Stomach (tissue), 9 donors: Measurements from ENCODE around the gene FOXA2. TPM values are rescaled to one million over a fixed set of nuclear protein-coding genes. Genes with fewer than 3 reads are reported as not detected.
"Not testable (repeated sequence)": the region's sequence is repeated elsewhere in the genome, so short reads cannot be mapped to it uniquely, and the experiment has no call there.

ENCODE experiments used
- DNase-seq, 2 donors: peaks; one replicate each; pipeline versions ENCODE4 v3.0.0 to v3.0.0-alpha.2; 2013 to 2019
- H3K27ac ChIP-seq, 5 donors: fragments of 200-600 bp in 4 of 5; sonication (generic) in 4 of 5; one replicate each; pipeline ENCODE4 v1.5.1; 2013 to 2019; ENCODE audit warnings: mild to moderate bottlenecking in 1 of 5, moderate library complexity in 1 of 5
- H3K27me3 ChIP-seq, 3 donors: fragments of 200-600 bp; sonication (generic); one replicate each; pipeline ENCODE4 v1.5.1; 2017 to 2019; ENCODE audit warnings: mixed run types in 1 of 3
- H3K36me3 ChIP-seq, 4 donors: fragments of 200-600 bp; sonication (generic); 1 replicate in 3 of 4; 2 replicates in 1 of 4; pipeline ENCODE4 v1.5.1; 2016 to 2019
- H3K4me1 ChIP-seq, 4 donors: fragments of 200-600 bp; sonication (generic); one replicate each; pipeline ENCODE4 v1.5.1; 2016 to 2019
- H3K4me3 ChIP-seq, 4 donors: fragments of 200-600 bp; sonication (generic) in 3 of 4; one replicate each; pipeline ENCODE4 v1.5.1; 2016 to 2019; ENCODE audit warnings: mild to moderate bottlenecking in 1 of 4
- H3K9me3 ChIP-seq, 4 donors: fragments of 200-600 bp; sonication (generic); one replicate each; pipeline ENCODE4 v1.5.1; 2016 to 2019
- EP300 ChIP-seq: sonication (generic); formaldehyde crosslinking; IDR thresholded peaks from one replicate; pipeline ENCODE4 v1.6.1; 2017; ENCODE audit warnings: antibody characterized with exemption
- POLR2A ChIP-seq, 4 donors: fragments of 450-650 bp; IDR thresholded peaks; one replicate each; pipeline ENCODE4 v1.6.1; 2016; ENCODE audit warnings: antibody characterized with exemption in 4 of 4, control low read depth in 2 of 4, mild to moderate bottlenecking in 1 of 4, moderate library complexity in 1 of 4
- POLR2AphosphoS5 ChIP-seq, 3 donors: sonication (generic); formaldehyde crosslinking; IDR thresholded peaks; one replicate each; pipeline ENCODE4 v1.6.1; 2016; ENCODE audit warnings: antibody characterized with exemption in 3 of 3
- WGBS, 5 donors: extraction: QIAGEN DNeasy Blood & Tissue Kit in 3 of 5; methylation state at CpG; one replicate each; pipeline versions ENCODE4 v1.1.5 to v1.1.7; 2013 to 2018; 5-methylcytosine and 5-hydroxymethylcytosine counted together
- intact Hi-C: fragments of 100-400 bp; cut with DNase I; formaldehyde crosslinking; loops from one replicate; pipeline ENCODE4 v1.15.1; 2023; ENCODE audit warnings: low total_unique reads
- polyA plus RNA-seq, 3 donors: library from polyadenylated mRNA; stranded (reverse); fragments of 200-250 nt; gene quantifications; one replicate each; pipeline ENCODE4 v1.2.3, GENCODE V29; 2013
- total RNA-seq, 5 donors: library from RNA; depleted of rRNA; stranded (reverse); fragments of >200 nt; gene quantifications; one replicate each; pipeline versions ENCODE4 v1.1.0 to v1.2.3, GENCODE V29; 2014 to 2016
- TF ChIP-seq, protein P1 (sequence below), 7 experiments: fragments of 450-650 bp in 4 of 7; fragments of 200-600 bp in 3 of 7; sonication (generic) in 3 of 7; IDR thresholded peaks; one replicate each; pipeline ENCODE4 v1.5.1; 2016 to 2019; ENCODE audit warnings: antibody characterized with exemption in 7 of 7, control low read depth in 2 of 7, mild to moderate bottlenecking in 1 of 7
- donor health status: healthy with polysubstance abuse.
- donor health status: Bipolar disorder and iron deficiency.
- donor health status: healthy.

The FOXA2 gene
- total and polyA plus RNA-seq, 8 donors: 7.5 to 62.0 (median 20.3) TPM

DNA sequence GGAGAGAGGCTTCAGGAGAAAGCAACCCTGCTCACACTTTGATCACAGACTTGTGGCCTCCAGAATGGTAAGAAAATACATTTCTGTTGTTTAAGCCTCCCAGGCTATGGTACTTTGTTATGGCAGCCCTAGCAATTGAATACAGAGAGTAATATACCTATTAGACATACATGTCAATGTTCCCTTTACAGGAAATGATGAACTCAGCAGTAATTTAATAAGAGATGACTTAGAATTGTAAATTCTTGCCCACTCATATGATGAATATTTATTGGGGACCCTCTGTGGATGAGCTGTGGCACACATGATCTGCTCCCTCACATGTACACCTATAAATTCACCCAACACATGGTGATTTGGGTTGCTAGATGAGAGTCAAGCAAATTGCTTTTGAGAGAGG, 20.4 kb upstream of the FOXA2 start:
- DNase-seq: no peak
- Histone ChIP-seq H3K27ac (no peak overlapping the region), H3K4me3 (no peak overlapping the region), H3K27me3 (no peaks in the 10 kb centered on the region), H3K9me3 (no peaks in the 10 kb centered on the region), H3K36me3 (no peaks in the 10 kb centered on the region), H3K4me1 (no peaks in the 10 kb centered on the region)
- TF ChIP-seq, protein P1, sequence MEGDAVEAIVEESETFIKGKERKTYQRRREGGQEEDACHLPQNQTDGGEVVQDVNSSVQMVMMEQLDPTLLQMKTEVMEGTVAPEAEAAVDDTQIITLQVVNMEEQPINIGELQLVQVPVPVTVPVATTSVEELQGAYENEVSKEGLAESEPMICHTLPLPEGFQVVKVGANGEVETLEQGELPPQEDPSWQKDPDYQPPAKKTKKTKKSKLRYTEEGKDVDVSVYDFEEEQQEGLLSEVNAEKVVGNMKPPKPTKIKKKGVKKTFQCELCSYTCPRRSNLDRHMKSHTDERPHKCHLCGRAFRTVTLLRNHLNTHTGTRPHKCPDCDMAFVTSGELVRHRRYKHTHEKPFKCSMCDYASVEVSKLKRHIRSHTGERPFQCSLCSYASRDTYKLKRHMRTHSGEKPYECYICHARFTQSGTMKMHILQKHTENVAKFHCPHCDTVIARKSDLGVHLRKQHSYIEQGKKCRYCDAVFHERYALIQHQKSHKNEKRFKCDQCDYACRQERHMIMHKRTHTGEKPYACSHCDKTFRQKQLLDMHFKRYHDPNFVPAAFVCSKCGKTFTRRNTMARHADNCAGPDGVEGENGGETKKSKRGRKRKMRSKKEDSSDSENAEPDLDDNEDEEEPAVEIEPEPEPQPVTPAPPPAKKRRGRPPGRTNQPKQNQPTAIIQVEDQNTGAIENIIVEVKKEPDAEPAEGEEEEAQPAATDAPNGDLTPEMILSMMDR (IDR thresholded peaks at IDR 0.05): no peak
- no peak for TF ChIP-seq POLR2AphosphoS5 (IDR thresholded peaks at IDR 0.05)
- no peak for TF ChIP-seq POLR2A (IDR thresholded peaks at IDR 0.05)
- no peak for TF ChIP-seq EP300
- intact Hi-C loops: no loop called here

DNA sequence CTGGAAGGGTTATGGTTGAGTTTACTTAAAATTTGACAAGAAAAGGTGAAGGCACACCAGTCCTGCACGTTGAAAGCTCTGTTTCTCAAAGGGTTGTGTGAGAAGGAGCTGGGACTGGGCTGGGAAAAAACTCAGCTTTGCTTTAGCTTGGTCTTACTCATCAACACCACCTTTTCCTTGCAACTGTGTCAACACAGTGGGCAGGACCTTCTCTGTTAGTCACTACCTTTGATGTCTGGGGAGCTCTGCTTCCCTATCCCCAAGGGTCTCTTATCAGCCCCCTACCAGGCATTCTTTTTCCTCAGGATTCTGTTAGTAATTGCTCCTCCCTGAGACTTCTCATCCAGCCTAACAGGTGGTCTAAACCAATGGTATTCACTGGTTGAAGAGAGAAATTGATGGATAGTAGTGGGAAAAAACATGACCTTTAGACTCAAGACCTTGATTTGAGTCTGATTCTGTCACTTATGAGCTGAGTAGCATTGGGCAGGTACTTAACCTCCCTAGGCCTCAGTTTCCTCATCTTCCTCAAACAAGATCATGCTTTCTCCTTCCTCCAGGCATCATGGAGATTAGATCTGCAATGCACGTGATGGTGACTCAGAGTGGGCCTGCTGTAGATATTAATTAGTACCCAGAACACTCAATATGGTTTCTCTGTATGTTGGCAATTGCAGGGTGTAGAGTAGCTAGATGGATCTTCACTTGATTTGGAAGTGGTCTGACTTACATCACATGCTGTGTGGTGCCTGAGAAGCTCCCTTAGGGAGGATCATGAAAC, 17.2 kb upstream of the FOXA2 start:
- peak overlapping the region in 3 of 5 donors; percentile 24 to 76 (median 69) for H3K27ac ChIP-seq
- H3K36me3 ChIP-seq: no peaks in the 10 kb centered on the region
- WGBS, 5 donors: 48 to 60% (median 54%) methylated on average over 2 of the region's 2 CpGs
- H3K9me3 ChIP-seq: no peaks in the 10 kb centered on the region
- H3K27me3 ChIP-seq: peaks cover 0 to 16% (median 0%) of the 10 kb centered on the region in 3 donors
- H3K4me3 ChIP-seq: no peak overlapping the region
- no peaks in the 10 kb centered on the region for H3K4me1 ChIP-seq
- DNase-seq: peak; percentile 34 to 67
- peak in 1 of 3 donors; percentile 34 for TF ChIP-seq POLR2AphosphoS5 (IDR thresholded peaks at IDR 0.05)
- TF ChIP-seq, protein P1 (IDR thresholded peaks at IDR 0.05): no peak
- intact Hi-C loops: no loop called here

DNA sequence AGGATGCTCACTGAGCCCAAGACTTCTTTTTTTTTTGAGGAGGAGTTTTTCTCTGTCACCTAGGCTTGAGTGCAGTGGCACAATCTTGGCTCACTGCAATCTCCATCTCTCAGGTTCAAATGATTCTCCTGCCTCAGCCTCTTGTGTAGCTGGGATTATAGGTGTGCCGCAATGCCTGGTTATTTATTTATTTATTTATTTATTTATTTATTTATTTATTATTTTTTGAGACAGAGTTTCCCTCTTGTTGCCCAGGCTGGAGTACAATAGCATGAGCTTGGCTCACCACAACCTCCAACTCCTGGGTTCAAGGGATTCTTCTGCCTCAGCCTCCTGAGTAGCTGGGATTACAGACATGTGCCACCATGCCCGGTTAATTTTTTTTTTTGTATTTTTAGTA, 14.9 kb upstream of the FOXA2 start:
- 92 to 100% (median 98%) methylated on average over 2 of the region's 2 CpGs for WGBS, 5 donors
- not testable (repeated sequence) for H3K4me3 ChIP-seq
- intact Hi-C loops: loop anchor here (10.0 kb wide), 2 partner anchors 224 to 254 kb away; no protein-coding TSS in a partner anchor

DNA sequence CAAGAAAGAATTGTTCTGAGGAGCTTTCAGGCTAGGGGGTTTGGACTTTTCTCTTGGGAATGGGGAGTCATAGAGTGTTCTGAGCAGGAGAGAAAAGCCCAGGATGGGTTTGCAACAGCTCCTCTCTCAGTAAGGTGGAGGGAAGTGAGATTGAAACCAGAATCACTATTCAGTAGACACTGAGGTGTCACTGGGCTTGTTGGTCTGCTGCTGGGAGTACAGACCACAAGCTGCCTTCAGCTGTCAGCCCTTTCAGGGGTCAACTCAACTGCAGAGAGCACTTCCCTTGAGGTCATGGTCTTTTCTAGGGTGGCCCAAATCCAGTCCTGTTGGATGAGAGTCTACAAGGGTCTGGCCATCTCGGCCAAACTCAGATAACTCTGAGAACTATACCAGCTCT, 12.9 kb upstream of the FOXA2 start:
- TF ChIP-seq EP300 (no peak), POLR2AphosphoS5 (IDR thresholded peaks at IDR 0.05) (no peak), POLR2A (IDR thresholded peaks at IDR 0.05) (no peak)
- TF ChIP-seq, protein P1 (IDR thresholded peaks at IDR 0.05): no peak
- H3K9me3 ChIP-seq: no peaks in the 10 kb centered on the region
- intact Hi-C loops: loop anchor here (10.0 kb wide), 2 partner anchors 223 to 253 kb away; no protein-coding TSS in a partner anchor
- no peak for DNase-seq
- H3K4me1 ChIP-seq: no peaks in the 10 kb centered on the region
- peaks cover 0 to 19% (median 0%) of the 10 kb centered on the region in 3 donors for H3K27me3 ChIP-seq
- no peaks in the 10 kb centered on the region for H3K36me3 ChIP-seq
- no peak overlapping the region for H3K4me3 ChIP-seq
- 65 to 90% (median 81%) methylated on average over 1 of the region's 1 CpG for WGBS, 5 donors
- no peak overlapping the region for H3K27ac ChIP-seq

More for the DNA sequence above, 14.9 kb upstream of the FOXA2 start:
- H3K27ac ChIP-seq: peak overlapping the region in 3 of 5 donors; percentile 39 to 76 (median 42)
- H3K4me1 ChIP-seq, DNase-seq, H3K36me3 ChIP-seq, H3K9me3 ChIP-seq: not testable (repeated sequence)
- peaks cover 0 to 19% (median 0%) of the 10 kb centered on the region in 3 donors for H3K27me3 ChIP-seq

DNA sequence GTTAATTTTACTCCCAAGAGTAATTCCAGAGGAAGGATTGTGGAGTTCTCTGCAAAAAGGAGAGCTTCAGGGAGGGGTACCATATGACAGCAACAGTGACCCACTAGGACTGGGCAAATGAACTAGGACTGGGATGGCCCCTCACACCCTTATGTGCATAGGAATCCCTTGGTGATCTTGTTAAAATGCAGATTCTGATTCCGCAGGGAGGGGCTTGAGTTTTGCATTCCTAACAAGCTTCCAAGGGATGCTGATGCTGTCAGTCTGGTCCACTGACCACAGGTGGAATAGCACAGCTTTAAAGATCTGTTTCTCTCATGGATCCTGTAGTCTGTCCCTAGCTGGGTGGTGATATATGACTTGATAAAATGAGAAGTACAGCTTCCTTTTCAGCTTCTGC, 6.3 kb upstream of the FOXA2 start:
- Histone ChIP-seq H3K4me3 (no peak overlapping the region), H3K36me3 (no peaks in the 10 kb centered on the region), H3K4me1 (peaks cover 9 to 14% (median 13%) of the 10 kb centered on the region in 4 donors), H3K9me3 (no peaks in the 10 kb centered on the region), H3K27ac (no peak overlapping the region), H3K27me3 (peaks cover 6 to 63% (median 23%) of the 10 kb centered on the region in 3 donors)
- TF ChIP-seq POLR2AphosphoS5 (IDR thresholded peaks at IDR 0.05) (no peak), POLR2A (IDR thresholded peaks at IDR 0.05) (no peak), EP300 (no peak)
- TF ChIP-seq, protein P1 (IDR thresholded peaks at IDR 0.05): no peak
- DNase-seq: no peak
- WGBS, 5 donors: 38 to 72% (median 47%) methylated on average over 1 of the region's 1 CpG
- intact Hi-C loops: loop anchor here (10.0 kb wide), 2 partner anchors 216 to 246 kb away; no protein-coding TSS in a partner anchor
